Ishikawa (cell line): ENCODE results near the gene TXK.

ENCODE experiments used
- CEBPB ChIP-seq: IDR thresholded peaks from 2 replicates; pipeline ENCODE4 v1.6.1; 2012
- CREB1 ChIP-seq: IDR thresholded peaks from 2 replicates; pipeline ENCODE4 v1.6.1; 2012; ENCODE audit warnings: low read depth
- EGR1 ChIP-seq: IDR thresholded peaks from 2 replicates; pipeline ENCODE4 v1.6.1; 2012
- EP300 ChIP-seq: IDR thresholded peaks from 2 replicates; pipeline ENCODE4 v1.6.1; 2012; ENCODE audit warnings: borderline replicate concordance
- FOXM1 ChIP-seq: IDR thresholded peaks from 2 replicates; pipeline ENCODE4 v1.6.1; 2012; ENCODE audit warnings: low read depth, borderline replicate concordance
- NFIC ChIP-seq: IDR thresholded peaks from 2 replicates; pipeline ENCODE4 v1.6.1; 2012
- RAD21 ChIP-seq: IDR thresholded peaks from 2 replicates; pipeline ENCODE4 v1.6.1; 2012; ENCODE audit warnings: low read depth
- REST ChIP-seq: IDR thresholded peaks from 2 replicates; pipeline ENCODE4 v1.6.1; 2012; ENCODE audit warnings: low read depth, mild to moderate bottlenecking
- TAF1 ChIP-seq: IDR thresholded peaks from 2 replicates; pipeline ENCODE4 v1.6.1; 2012; ENCODE audit warnings: low read depth, mild to moderate bottlenecking
- TCF12 ChIP-seq: IDR thresholded peaks from 2 replicates; pipeline ENCODE4 v1.6.1; 2012; ENCODE audit warnings: low read depth
- TEAD4 ChIP-seq: IDR thresholded peaks from 2 replicates; pipeline ENCODE4 v1.6.1; 2012
- USF1 ChIP-seq: IDR thresholded peaks from 2 replicates; pipeline ENCODE4 v1.6.1; 2012
- YY1 ChIP-seq: IDR thresholded peaks from 2 replicates; pipeline ENCODE4 v1.6.1; 2012; ENCODE audit warnings: low read depth
- ZBTB7A ChIP-seq: IDR thresholded peaks from 2 replicates; pipeline ENCODE4 v1.6.1; 2012; ENCODE audit warnings: low read depth
- TF ChIP-seq, protein P1 (sequence below): IDR thresholded peaks from 2 replicates; pipeline ENCODE4 v1.6.1; 2012

The TXK gene

GRCh38 chr4:48033825-48034413 is 100.1 kb downstream of the TXK start:
- TF ChIP-seq TCF12 (no peak), RAD21 (peak; percentile 41), NFIC (no peak), USF1 (no peak), REST (no peak), FOXM1 (no peak), CEBPB (no peak)

DNA sequence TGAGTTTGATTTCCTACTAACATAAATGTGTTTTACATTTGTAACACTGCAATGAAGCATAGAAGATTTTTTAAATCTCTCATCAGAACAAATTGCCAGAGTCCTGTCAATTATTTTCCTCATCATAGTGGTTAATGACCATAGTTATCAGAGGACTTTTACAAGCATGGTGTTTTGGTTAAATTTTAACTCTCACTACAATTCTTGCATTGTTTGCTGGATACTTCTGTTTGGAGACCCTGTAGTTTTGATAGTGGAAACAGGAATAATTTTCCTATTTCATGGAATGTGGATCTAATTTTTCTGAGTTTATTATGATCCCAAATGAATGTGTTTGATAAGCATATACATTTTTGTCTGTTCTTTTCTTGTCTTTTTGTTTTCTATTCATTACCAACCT is 100.6 kb downstream of the TXK start:
- TF ChIP-seq TAF1 = no peak

DNA sequence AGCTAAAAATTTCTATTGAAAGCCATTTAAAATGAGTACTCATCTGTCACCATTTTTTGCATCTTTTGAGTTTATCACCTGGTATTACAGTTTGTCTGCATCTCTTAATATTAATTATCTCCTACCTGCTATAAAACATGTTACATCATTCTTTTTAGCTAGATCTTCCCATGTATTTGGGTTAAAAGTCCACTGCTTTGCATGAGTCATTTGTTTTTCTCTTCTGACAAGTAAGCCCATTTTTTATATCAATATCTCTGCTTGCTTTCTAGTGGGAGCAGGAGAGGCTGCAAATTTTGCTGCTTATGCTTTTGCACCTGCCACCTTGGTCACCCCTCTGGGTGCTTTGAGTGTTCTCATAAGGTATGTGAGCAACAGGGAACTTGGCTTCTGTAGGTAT is 101.3 kb downstream of the TXK start:
- TF ChIP-seq ZBTB7A (no peak), EP300 (no peak), USF1 (no peak), NFIC (no peak), TEAD4 (no peak), TAF1 (no peak), CEBPB (no peak), YY1 (no peak)

GRCh38 chr4:48031802-48032525 is 102.1 kb downstream of the TXK start:
- TF ChIP-seq EP300 (no peak), CREB1 (no peak), USF1 (no peak), RAD21 (no peak), YY1 (no peak), EGR1 (no peak), FOXM1 (no peak), CEBPB (no peak), NFIC (no peak), TCF12 (no peak)
- TF ChIP-seq, protein P1, sequence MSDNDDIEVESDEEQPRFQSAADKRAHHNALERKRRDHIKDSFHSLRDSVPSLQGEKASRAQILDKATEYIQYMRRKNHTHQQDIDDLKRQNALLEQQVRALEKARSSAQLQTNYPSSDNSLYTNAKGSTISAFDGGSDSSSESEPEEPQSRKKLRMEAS = no peak

GRCh38 chr4:48030470-48030869 is 103.6 kb downstream of the TXK start:
- TF ChIP-seq RAD21 (no peak), YY1 (no peak), TAF1 (no peak), FOXM1 (no peak), TEAD4 (no peak), REST (no peak), EGR1 (no peak), USF1 (no peak), ZBTB7A (no peak), NFIC (no peak), CEBPB (no peak), CREB1 (no peak), EP300 (no peak)
- TF ChIP-seq, protein P1 = no peak

GRCh38 chr4:48028696-48029095 is 105.4 kb downstream of the TXK start:
- TF ChIP-seq REST = no peak
- no peak for TF ChIP-seq CEBPB
- TF ChIP-seq YY1 = no peak
- no peak for TF ChIP-seq TCF12
- TF ChIP-seq EGR1 = no peak
- no peak for TF ChIP-seq FOXM1
- TF ChIP-seq ZBTB7A = no peak
- no peak for TF ChIP-seq NFIC
- no peak for TF ChIP-seq EP300
